HG02642 (cell line): ENCODE results near the gene SMTNL2.

Source experiments
- ATAC-seq: cut with Tn5 transposase; IDR thresholded peaks from one replicate; pipeline ENCODE4 v1.9.1; 2021; ENCODE audit warnings: mild to moderate bottlenecking; ENCODE audit not compliant: unreplicated experiment, poor library complexity

The SMTNL2 gene

DNA sequence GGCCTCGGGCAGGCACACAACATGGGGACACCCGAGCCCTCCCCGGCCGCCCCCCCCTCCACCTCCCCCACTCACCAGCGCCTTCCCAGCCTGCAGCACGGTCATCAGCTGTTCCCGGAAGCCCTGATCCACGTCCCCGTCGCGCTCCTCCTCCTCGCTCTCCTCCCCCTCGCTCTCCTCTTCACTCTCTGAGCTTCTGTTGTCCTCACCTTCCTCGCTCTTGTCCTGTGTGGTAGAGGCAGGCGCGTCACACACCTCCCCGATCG, 39.4 kb upstream of the SMTNL2 start:
- no peak for ATAC-seq

DNA sequence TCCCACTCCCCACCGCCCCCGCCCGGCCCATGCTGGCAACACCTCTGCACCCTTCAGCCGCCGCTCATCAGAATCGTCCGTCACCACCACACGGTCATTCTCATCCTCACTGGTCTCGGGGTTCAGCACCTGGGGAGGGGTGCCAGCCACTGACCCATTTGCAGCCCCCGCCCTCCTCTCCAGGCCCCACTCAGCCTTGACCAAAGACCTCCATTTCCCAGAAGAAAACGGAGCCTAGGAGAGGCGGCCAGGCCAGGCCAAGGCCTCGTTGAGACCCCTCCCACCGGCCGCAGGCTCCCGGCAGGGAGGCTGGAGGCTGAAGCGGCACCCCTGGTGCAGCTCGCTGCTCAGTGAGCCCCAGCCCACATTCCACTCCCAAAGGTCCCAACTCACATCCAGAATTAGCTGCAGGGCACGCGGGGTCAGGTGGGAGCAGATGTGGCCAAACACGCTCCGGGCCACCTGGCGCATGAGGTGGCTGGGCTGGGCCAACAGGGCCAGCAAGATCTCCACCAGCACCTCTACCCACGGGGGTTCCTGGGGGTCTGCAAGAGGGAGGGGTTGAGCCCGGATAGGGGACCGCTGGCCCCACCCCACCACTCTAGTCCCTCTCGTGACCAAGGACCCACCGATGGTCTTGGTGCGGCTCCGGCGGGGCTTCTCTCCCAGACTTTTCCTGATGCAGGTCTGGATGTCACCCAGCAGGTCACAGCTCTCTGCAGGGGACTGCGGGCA, 38.9 kb upstream of the SMTNL2 start:
- ATAC-seq = no peak

DNA sequence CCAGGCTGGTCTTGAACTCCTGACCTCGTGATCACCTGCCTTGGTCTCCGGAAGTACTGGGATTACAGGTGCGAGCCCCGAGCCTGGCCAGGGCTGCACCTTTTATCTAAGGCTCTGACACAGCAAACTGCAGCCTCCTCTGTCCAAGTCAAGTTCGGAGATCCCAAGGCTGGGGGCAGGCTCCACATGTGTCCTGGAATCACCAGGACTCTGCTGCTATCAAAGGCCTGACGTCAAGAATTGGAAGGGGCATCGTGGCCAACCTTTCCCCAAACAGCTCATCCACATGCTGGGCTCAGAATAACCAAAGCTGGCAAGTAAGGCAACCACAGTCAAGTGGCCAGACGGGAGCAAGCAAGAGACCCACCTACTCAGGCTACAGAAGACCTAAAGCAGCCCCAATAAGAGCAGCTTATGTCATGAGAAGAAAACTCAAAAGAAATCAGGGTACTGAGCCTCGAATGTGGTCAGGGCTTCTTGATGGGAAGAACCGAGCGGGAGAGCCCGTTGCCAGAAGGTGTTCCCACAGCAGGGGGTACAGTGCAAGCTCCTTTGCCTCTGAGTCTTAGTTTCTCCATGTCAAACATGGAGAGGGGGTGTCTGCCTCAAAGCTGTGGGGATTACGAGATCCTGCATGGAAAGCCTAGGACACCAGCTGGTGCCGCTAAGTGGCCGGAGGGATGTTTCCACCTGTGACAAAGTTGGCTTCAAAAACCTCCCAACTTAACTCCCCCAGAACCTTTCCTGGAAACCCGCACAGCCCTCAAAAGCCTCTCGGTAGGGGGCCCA, 37.0 kb upstream of the SMTNL2 start:
- ATAC-seq = no peak

DNA sequence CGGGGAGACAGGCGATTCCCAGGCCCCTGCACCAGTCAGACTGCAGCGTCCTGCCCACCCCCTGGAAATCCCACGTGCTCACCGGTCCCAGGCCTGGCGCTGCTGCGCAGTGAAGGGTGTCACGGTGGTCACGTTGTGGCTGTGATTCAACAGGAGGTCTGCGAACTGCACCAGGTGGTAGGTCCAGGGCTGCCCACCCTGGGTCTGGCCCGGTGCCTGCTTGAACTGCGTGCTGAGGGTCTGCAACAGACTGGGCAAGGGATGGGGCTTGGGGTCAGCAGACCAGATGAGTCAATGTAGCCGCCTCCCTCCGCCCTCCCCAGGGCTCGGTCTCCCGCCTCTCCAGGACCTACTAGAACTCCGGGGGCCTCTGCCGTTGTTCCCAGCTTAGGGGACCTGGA, 36.3 kb upstream of the SMTNL2 start:
- no peak for ATAC-seq

DNA sequence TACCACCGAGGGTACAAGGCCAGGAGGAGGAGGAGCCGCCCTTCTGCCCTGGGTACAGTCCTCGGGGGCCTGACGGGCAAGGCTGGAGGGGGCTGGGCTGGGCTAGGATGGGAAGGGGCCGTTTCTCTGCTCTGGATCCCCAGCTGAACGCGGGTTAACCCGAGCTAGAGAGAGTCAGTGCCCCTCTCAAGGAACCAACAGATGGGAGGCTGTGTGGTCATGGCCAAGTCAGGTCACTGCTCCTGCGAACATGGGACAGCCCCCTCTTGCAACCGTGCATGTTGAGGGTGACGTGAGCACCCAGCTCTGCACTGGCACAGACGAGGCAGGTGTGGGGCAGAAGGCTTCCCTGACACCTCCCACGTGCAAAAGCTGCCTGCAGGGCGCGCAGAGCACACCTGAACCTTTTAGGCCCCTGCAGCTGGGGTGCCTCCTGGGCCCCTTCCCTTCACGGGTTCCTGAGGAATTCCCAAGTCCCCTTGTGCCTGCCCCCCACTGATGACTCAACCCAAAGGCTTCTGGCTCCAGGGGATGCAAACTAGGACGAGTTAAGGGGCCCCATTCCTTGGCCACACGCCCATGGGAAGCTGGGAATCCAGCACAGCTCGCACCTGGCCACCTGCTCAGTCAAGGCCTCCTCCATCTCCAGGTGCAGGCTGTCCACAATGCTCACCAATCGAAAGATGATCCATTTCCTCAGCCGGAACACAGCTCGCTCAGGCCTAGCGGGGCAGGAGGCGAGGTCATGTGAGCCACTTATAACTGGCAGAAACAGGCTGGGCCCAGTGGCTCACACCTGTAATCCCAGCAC, 35.4 kb upstream of the SMTNL2 start:
- no peak for ATAC-seq

GRCh38 chr17:4549781-4550533, 34.4 kb upstream of the SMTNL2 start:
- ATAC-seq = no peak

DNA sequence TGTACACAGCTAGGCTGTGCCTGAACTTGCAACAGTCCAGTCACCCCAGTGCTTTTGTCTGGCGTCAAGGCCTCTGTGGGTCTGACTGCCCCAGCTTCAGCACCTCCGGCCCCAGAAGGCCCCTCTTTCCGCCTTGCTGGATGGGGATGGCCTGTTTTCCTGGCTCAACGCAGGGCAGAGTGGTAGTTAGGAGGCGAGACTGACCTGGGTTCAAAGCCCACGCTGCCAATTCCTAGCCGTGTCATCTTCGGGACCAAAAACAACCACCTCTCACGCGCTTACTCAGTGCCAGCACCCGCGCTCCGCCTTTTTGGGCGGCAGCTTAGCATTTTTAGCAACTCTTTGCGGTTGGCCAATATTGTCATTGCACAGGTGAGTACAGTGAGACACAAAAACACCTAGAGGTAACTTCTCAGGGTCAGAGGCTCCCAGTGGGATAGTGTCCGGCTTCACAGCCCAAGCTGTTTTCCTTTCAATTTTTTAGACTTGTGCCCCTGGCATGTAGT, 33.7 kb upstream of the SMTNL2 start:
- ATAC-seq = no peak

DNA sequence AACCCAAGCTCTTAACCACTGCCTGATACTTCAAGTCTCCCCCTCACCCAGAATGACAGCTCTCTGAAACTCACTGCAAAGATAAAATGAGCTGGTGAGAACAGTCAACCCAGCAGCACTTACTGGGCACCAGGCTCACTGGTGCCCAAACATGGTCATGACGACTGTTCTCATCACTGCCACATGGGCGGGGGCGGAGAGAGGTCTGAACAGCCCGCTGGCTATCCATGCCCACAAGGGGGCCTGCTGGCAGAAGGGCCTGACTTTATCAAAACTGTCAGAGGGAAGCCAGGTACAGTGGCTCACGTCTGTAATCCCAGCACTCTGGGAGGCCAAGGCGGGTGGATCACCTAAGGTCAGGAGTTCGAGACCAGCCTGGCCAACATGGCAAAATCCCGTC, 33.2 kb upstream of the SMTNL2 start:
- no peak for ATAC-seq

DNA sequence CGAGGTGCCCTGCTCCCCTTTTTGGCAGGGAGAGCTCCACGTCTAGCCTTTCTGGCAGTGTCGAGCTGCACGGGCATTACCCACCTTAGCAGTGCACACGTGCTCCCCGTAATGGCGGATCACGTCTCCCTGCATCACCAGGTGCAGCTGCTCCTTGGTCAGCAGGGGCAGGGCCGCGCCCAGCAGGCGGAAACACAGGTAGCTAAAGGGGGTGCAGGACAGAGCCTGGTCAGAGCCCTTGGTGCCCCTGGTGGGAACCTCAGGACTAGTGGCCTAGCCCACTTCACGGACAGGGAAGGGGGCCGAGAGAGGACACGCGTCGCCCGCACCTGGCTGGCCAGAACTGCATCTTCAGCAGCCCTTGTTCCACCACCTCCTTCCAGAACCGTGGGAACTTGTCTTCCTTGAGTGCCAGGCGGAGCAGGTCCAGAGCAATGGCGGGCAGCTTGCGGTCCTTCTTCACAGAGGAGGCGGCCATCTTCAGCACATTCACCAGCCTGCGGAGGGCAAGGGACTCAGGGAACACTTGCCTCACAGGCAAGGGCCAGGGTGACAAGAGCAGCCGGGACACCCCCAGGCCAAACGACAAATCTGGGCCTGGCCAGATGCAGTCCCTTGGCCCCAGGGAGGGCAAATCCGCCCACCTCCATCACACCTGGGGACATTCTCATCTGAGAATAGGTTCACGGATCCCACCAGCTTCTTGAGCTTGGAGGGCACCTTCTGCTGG, 32.4 kb upstream of the SMTNL2 start:
- no peak for ATAC-seq

- no peak for ATAC-seq
These were observed 30.7 kb upstream of the SMTNL2 start for GRCh38 chr17:4553669-4554068.

GRCh38 chr17:4554441-4554996, 29.8 kb upstream of the SMTNL2 start:
- no peak for ATAC-seq

- ATAC-seq = peak; percentile 82
These were observed 29.1 kb upstream of the SMTNL2 start, which contains the start of gene MYBBP1A for GRCh38 chr17:4554997-4555799. TSS of gene MYBBP1A (minus strand) at chr17:4555384. CDS start at chr17:4555324, 60 bp downstream.

DNA sequence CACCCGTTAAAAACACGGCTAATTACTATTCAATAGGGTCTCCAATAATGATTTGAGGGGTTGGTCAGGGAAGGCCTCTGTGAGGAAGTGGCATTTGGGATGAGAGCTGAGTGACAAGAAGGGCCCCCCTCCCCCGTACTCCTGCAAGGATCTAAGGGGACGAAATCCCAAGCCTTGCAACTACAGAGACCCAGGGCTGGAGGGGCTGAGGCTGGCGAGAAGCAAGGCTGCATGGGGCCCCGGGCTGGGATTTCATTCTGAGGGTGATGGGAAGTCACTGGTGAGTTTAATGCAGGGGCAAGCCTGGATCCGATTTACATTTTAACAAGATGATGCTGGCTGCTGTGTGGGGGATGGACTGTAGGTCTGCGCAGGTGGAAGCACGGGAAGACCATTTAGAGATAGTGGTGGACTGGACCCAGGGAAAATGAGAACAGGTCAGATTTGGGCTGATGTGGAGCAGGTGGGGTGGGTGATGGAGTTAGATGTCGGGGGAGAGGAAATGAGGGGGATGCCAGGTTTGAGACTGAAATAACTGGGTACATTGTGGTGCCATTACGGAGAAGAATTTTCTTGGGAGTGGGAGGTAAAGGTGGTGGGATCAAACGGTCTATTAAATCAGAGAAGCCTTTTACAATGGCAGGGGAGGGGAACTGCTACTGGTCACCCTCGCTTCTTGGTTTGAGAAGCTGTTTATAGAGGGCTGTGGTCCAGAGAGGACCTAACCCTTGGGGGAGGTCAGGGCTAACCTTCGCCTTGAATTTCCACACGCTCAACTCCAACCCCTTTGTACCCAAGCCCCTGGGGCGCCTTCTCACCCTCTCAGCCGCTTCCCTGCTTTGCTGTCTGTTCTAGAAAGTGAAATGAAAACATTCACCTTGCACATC, 28.2 kb upstream of the SMTNL2 start:
- ATAC-seq = no peak

DNA sequence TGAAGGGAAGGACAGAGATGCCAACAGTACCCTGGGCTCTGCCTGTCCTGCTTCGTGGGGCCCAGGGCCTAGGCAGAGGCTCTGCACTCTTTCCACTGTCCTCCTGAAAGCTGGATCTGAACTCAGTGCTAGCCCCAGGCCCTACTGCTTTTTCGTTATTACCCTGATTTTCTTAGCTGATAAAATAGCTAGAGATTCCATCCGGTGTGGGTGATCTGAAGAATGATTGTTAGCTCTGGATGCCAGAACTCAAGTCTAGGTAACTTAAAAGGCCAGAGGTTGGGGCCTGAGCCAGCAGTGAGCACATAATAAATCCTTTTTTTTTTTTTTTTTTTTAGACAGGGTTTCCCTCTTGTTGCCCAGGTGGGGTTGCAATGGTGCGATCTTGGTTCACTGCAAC, 27.3 kb upstream of the SMTNL2 start:
- ATAC-seq = no peak

- ATAC-seq = no peak
These were observed 26.5 kb upstream of the SMTNL2 start for GRCh38 chr17:4557626-4558346.

DNA sequence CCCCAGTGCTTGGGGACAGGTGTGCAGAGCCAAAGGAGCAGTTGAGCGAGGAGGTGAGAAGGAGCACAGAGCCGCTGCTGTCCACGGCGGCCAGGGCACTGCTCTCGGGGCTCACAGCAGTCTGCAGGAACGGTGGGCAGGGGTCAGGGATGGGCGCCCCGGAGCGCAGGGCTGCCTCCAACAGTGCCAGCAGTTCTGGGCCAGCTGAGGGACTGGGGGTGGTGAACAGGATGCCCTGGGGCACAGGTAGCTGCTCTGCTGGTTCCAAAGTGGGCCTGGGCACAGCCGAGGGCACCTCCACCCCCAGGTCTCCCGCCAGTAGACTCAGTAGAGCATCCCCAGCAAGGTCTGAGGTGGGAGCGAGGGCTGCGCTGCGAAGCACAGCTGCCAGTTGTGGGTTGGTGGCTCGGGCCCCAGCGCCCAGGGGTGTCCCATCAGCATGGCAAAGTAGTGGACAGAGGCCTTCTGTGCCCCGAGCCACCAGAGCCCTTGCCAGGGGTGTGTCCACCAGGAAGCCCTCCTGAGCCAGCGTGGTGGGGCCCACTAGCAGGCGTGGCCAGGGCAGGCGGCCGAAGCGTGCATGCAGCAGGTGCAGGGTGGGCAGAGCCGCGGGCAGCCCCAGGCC, 25.9 kb upstream of the SMTNL2 start:
- ATAC-seq = no peak
